Panc1 (cell line): ENCODE data around the gene PLCD3.

Source experiments
- POLR2AphosphoS5 ChIP-seq: IDR thresholded peaks from 2 replicates; pipeline ENCODE4 v1.6.1; 2012; ENCODE audit warnings: mild to moderate bottlenecking, low read depth, low read length, moderate library complexity
- REST ChIP-seq, 2 experiments: IDR thresholded peaks; 2 replicates each; pipeline ENCODE4 v1.6.1; 2011 to 2012; ENCODE audit warnings: low read depth in 2 of 2, control low read depth in 1 of 2, low read length in 1 of 2, mild to moderate bottlenecking in 1 of 2, moderate library complexity in 1 of 2; ENCODE audit not compliant: insufficient read depth in 1 of 2
- SIN3A ChIP-seq: IDR thresholded peaks from 2 replicates; pipeline ENCODE4 v1.6.1; 2012; ENCODE audit warnings: low read depth, mild to moderate bottlenecking, low read length, moderate library complexity, borderline replicate concordance; ENCODE audit not compliant: insufficient read depth
- TCF7L2 ChIP-seq: IDR thresholded peaks from 2 replicates; pipeline ENCODE4 v1.6.1; 2011; ENCODE audit warnings: mild to moderate bottlenecking, low read depth, low read length, inconsistent platforms
- TF ChIP-seq, protein P1 (sequence below): fragments of 450-650 bp; IDR thresholded peaks from 2 replicates; pipeline ENCODE4 v1.5.1; 2017; ENCODE audit warnings: mild to moderate bottlenecking

DNA sequence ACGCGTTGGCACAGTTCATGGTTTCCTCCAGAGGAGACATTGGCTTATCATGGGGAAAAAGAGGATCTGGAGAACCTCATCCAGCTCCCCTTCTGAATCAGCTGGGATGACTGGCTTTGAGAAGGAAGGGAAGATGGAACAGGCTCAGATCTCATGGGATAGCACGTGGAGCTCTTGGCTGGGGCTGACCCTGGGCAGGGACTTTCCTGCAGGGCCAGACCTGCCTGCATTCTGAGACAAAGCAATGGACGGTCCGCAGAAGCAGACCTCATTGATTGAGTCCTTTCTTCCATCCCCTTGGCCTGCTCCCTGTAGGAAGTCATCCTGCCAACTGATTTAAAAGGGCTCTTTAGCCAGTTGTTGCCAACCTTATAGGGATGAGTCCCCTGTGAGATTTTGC is 26.2 kb downstream of the PLCD3 start:
- TF ChIP-seq, protein P1, sequence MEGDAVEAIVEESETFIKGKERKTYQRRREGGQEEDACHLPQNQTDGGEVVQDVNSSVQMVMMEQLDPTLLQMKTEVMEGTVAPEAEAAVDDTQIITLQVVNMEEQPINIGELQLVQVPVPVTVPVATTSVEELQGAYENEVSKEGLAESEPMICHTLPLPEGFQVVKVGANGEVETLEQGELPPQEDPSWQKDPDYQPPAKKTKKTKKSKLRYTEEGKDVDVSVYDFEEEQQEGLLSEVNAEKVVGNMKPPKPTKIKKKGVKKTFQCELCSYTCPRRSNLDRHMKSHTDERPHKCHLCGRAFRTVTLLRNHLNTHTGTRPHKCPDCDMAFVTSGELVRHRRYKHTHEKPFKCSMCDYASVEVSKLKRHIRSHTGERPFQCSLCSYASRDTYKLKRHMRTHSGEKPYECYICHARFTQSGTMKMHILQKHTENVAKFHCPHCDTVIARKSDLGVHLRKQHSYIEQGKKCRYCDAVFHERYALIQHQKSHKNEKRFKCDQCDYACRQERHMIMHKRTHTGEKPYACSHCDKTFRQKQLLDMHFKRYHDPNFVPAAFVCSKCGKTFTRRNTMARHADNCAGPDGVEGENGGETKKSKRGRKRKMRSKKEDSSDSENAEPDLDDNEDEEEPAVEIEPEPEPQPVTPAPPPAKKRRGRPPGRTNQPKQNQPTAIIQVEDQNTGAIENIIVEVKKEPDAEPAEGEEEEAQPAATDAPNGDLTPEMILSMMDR: no peak
- TF ChIP-seq REST (IDR thresholded peaks at IDR 0.05; ENCODE audit: insufficient read depth in 1 of 2, low read depth in 2 of 2, low read length in 1 of 2) (no peak), POLR2AphosphoS5 (no peak), TCF7L2 (no peak), SIN3A (no peak)
